Fibroblast of mammary gland (primary cell): ENCODE measurements around the gene CHD6.

Source experiments
- DNase-seq: peaks from one replicate; pipeline ENCODE4 v3.0.0-alpha.2; 2010; ENCODE audit warnings: low read depth
- H3K4me3 ChIP-seq: 2 replicates; pipeline ENCODE4 v1.5.1; 2011; ENCODE audit warnings: low read depth, mild to moderate bottlenecking, low read length, moderate library complexity; ENCODE audit not compliant: control insufficient read depth
- CTCF ChIP-seq: conservative IDR thresholded peaks from 2 replicates; pipeline ENCODE4 v1.5.1; 2011; ENCODE audit warnings: low read depth, low read length, inconsistent platforms; ENCODE audit not compliant: control insufficient read depth, insufficient read depth

The CHD6 gene

GRCh38 chr20:41654292-41654691 lies 36.1 kb upstream of the CHD6 start:
- no peak for DNase-seq
- TF ChIP-seq CTCF = no peak
- no peak overlapping the region for H3K4me3 ChIP-seq

DNA sequence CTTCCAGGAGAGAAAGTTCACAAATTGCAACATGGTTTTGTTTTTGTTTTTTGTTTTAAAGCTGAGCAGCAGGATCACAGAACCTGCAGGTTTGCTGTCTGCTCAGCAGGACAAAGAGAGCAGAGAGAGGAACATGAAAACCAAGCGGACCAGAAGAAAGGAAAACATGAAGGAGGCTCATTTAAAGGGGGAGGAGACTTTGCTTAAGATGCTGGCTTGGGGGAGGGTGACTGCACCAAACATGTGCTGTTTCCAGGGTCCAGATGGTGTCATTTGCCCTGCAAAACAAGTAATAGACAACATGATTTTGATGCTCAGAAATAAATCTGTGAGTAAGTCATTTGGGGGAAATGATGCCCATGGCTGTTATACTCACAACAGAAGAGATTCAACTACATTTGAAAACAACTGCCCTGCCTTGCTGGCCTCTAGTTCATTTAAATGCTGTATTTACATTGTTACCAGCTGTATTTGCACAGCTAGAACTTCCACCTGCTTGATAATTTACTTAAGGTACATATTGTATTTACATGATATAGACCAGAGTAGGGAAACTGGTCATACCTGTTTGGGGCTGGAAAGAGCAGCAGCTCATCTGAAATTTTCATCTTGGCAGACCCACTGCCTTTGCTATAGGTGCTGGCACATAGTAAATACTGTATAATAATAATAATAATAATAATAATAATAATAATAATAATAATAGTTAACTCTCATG lies 32.2 kb upstream of the CHD6 start:
- no peak for TF ChIP-seq CTCF
- no peak for DNase-seq

DNA sequence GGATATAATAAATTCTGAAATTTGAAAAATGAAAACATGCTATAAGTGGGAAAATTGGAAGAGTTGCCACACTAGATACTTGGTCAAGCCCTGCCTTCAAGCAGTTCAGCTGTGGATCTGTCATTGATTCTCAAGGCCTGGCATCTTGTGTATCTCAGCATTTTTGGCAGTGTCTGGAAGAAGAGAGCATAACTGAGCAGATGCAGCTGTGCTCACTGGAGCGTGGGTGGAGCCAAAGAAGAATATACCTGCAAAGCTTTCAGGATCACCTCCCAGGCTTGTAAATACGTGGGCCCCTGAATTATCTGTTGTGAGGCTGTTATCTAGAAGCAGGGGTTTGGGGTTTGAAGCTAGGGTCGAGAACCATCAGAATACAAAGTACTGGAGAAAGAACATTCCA lies 31.3 kb upstream of the CHD6 start:
- no peak for TF ChIP-seq CTCF
- DNase-seq = no peak

More for the DNA sequence above, 32.2 kb upstream of the CHD6 start:
- H3K4me3 ChIP-seq = no peak overlapping the region

GRCh38 chr20:41645372-41645771 lies 27.2 kb upstream of the CHD6 start:
- H3K4me3 ChIP-seq = no peak overlapping the region
- no peak for DNase-seq
- TF ChIP-seq CTCF = no peak

More for the DNA sequence above, 31.3 kb upstream of the CHD6 start:
- H3K4me3 ChIP-seq = no peak overlapping the region

DNA sequence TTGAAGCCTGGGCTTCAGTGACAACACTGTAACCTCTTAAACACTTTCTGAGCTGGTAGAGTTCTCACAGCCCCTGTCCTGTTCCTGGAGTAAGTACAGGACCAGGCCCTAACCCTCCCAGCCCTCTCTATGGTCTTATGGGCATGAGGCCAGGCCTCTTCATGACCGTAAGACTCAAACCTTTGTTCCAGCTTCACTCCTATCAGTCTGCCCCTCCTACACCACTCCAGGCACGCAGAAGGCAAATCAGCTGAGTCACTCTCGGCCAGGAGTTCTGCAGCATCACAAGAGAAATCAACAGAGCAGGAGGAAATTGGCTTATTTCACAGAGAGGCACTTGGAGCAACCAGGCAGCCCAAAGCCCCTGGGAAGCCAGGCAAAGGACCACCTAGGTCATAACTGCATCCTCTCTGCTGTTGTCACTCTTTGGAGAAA lies 25.3 kb upstream of the CHD6 start:
- TF ChIP-seq CTCF = no peak
- DNase-seq = peak; percentile 48
- no peak overlapping the region for H3K4me3 ChIP-seq

DNA sequence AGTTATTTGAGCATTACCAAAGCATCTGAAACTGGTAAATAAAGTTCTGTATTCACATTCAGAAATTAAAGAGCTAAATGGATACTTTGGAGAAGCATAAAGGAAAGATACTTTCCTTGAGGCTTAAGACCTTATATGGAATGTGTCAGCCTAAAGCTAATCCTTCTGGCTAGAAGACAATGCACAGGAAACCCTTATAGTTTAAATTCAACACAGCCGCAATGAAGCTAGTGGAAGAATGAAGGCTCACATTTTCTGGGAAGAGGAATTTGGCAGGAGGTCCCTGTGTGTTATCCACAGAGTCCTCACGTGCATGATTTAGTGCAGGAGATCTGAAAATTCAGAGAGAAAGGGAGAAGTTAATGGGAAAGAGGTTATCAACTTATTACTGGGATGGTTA lies 21.5 kb upstream of the CHD6 start:
- no peak for TF ChIP-seq CTCF
- no peak overlapping the region for H3K4me3 ChIP-seq
- no peak for DNase-seq
